Upper lobe of left lung (tissue), 6 donors: Measurements from ENCODE around the gene LMO3. TPM values are rescaled to one million over a fixed set of nuclear protein-coding genes. Genes with fewer than 3 reads are reported as not detected.

Source experiments
- ATAC-seq, 2 donors: fragments of 200-7000 bp; cut with Tn5 transposase; one replicate each; pipeline ENCODE4 v1.9.1; 2022; ENCODE audit warnings: mild to moderate bottlenecking in 2 of 2, moderate library complexity in 2 of 2; ENCODE audit not compliant: low FRiP score in 2 of 2
- DNase-seq, 2 donors: peaks; one replicate each; pipeline ENCODE4 v3.0.0-alpha.2; 2019 to 2020
- H3K27ac ChIP-seq, 4 donors: fragments of 200-600 bp; sonication (generic); one replicate each; pipeline ENCODE4 v1.5.1; 2016 to 2019
- H3K27me3 ChIP-seq, 4 donors: fragments of 200-600 bp; sonication (generic); one replicate each; pipeline ENCODE4 v1.5.1; 2017 to 2019
- H3K36me3 ChIP-seq, 4 donors: fragments of 200-600 bp; sonication (generic); one replicate each; pipeline ENCODE4 v1.5.1; 2016 to 2019
- H3K4me1 ChIP-seq, 4 donors: fragments of 200-600 bp; sonication (generic); one replicate each; pipeline ENCODE4 v1.5.1; 2018 to 2019
- H3K4me3 ChIP-seq, 4 donors: fragments of 200-600 bp; sonication (generic); one replicate each; pipeline ENCODE4 v1.5.1; 2017 to 2019; ENCODE audit warnings: mild to moderate bottlenecking in 2 of 4, moderate library complexity in 1 of 4
- H3K9me3 ChIP-seq, 4 donors: fragments of 200-600 bp; sonication (generic); one replicate each; pipeline ENCODE4 v1.5.1; 2018 to 2019
- EP300 ChIP-seq, 4 donors: sonication (generic); formaldehyde crosslinking; IDR thresholded peaks; one replicate each; pipeline ENCODE4 v1.5.1; 2017; ENCODE audit warnings: antibody characterized with exemption in 4 of 4, control low read depth in 2 of 4
- POLR2A ChIP-seq, 4 donors: fragments of 450-650 bp; IDR thresholded peaks; one replicate each; pipeline ENCODE4 v1.5.1; 2016 to 2017; ENCODE audit warnings: antibody characterized with exemption in 4 of 4, mild to moderate bottlenecking in 2 of 4
- POLR2AphosphoS5 ChIP-seq, 2 donors: sonication (generic); formaldehyde crosslinking; IDR thresholded peaks; one replicate each; pipeline ENCODE4 v1.5.1; 2017; ENCODE audit warnings: antibody characterized with exemption in 2 of 2
- WGBS, 2 donors: methylation state at CpG; one replicate each; pipeline ENCODE4 v1.1.5; 2017 to 2018; 5-methylcytosine and 5-hydroxymethylcytosine counted together
- total RNA-seq, 6 donors: library from RNA; depleted of rRNA in 4 of 6; stranded (reverse); fragments of >200 nt in 4 of 6; gene quantifications; one replicate each; pipeline versions ENCODE4 v1.1.0 to v1.2.1, GENCODE V29; 2016 to 2021
- TF ChIP-seq, protein P1 (sequence below), 6 experiments: fragments of 450-650 bp in 4 of 6; fragments of 200-600 bp in 2 of 6; sonication (generic) in 2 of 6; IDR thresholded peaks; one replicate each; pipeline ENCODE4 v1.5.1; 2016 to 2019; ENCODE audit warnings: antibody characterized with exemption in 6 of 6
- donor health status: DM: no; HTN: no; CAD: no; lungs with moderate emphysema.
- donor health status: DM: no; HTN: yes; CAD: no; lungs with severe emphysema.

Gene LMO3
- total RNA-seq, 6 donors from 2014 or later, result 100 to 372 (median 166) TPM

DNA sequence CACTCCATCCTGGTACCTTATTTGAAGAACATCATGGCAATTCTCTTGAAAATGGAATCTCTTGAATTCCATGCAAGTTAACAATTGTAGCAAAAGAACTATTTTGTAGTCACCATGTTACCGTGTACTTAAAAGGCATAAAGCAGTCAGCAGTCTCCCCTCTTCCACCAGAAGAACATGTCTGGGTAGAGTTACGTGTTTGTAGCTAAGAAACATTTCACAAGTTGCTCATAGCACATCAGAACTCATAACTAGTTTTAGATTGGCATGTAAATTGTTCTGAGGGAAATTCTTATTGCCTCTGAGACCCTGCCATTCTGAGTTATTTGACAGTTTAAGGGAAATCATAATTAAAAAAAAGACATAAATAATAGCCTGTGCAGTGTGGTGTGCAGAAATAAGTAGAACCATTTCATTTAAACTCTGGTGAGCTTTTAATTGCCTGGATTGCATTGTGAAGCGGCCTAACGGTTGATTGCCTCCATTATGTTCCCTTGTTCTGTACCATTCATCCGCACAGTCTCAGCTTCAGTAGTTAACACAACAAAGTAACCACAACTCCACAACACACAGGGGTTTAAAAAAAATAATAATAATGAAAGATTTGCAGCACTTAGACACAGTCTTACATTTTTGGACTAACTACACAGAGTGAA is 2.6 kb downstream of the LMO3 start:
- TF ChIP-seq POLR2A (IDR thresholded peaks at IDR 0.05), result peak in 1 of 4 donors; percentile 15
- TF ChIP-seq POLR2AphosphoS5 (IDR thresholded peaks at IDR 0.05), result no peak
- H3K4me1 ChIP-seq, result peaks cover 0 to 4% (median 0%) of the 10 kb centered on the region in 4 donors
- peak overlapping the region in 3 of 4 donors; percentile 34 to 55 (median 51) for H3K4me3 ChIP-seq
- no peaks in the 10 kb centered on the region for H3K36me3 ChIP-seq
- no peaks in the 10 kb centered on the region for H3K9me3 ChIP-seq
- no peaks in the 10 kb centered on the region for H3K27me3 ChIP-seq
- WGBS, 2 donors, result 68 to 73% methylated on average over 5 of the region's 5 CpGs
- DNase-seq (no peak), ATAC-seq (no peak)
- peak overlapping the region in 3 of 4 donors; percentile 63 to 89 (median 86) for H3K27ac ChIP-seq

GRCh38 chr12:16602412-16602811 is 3.5 kb downstream of the LMO3 start:
- Histone ChIP-seq H3K9me3 (no peaks in the 10 kb centered on the region), H3K4me1 (peaks cover 0 to 4% (median 0%) of the 10 kb centered on the region in 4 donors), H3K36me3 (no peaks in the 10 kb centered on the region), H3K4me3 (peak overlapping the region in 3 of 4 donors; percentile 7 to 55 (median 51)), H3K27me3 (no peaks in the 10 kb centered on the region), H3K27ac (peak overlapping the region in 3 of 4 donors; percentile 5 to 89 (median 86))
- no peak for ATAC-seq
- 41 to 52% methylated on average over 2 of the region's 2 CpGs for WGBS, 2 donors
- TF ChIP-seq EP300 (IDR thresholded peaks at IDR 0.05) (no peak), POLR2A (IDR thresholded peaks at IDR 0.05) (no peak), POLR2AphosphoS5 (IDR thresholded peaks at IDR 0.05) (no peak)
- TF ChIP-seq, protein P1, sequence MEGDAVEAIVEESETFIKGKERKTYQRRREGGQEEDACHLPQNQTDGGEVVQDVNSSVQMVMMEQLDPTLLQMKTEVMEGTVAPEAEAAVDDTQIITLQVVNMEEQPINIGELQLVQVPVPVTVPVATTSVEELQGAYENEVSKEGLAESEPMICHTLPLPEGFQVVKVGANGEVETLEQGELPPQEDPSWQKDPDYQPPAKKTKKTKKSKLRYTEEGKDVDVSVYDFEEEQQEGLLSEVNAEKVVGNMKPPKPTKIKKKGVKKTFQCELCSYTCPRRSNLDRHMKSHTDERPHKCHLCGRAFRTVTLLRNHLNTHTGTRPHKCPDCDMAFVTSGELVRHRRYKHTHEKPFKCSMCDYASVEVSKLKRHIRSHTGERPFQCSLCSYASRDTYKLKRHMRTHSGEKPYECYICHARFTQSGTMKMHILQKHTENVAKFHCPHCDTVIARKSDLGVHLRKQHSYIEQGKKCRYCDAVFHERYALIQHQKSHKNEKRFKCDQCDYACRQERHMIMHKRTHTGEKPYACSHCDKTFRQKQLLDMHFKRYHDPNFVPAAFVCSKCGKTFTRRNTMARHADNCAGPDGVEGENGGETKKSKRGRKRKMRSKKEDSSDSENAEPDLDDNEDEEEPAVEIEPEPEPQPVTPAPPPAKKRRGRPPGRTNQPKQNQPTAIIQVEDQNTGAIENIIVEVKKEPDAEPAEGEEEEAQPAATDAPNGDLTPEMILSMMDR (IDR thresholded peaks at IDR 0.05), result no peak
- no peak for DNase-seq

GRCh38 chr12:16600525-16600924 is 5.4 kb downstream of the LMO3 start:
- H3K27ac ChIP-seq, result peak overlapping the region; percentile 31 to 89 (median 49)
- TF ChIP-seq POLR2A (IDR thresholded peaks at IDR 0.05) (peak in 1 of 4 donors; percentile 24), EP300 (IDR thresholded peaks at IDR 0.05) (no peak), POLR2AphosphoS5 (IDR thresholded peaks at IDR 0.05) (no peak)
- TF ChIP-seq, protein P1 (IDR thresholded peaks at IDR 0.05), result no peak
- peak overlapping the region in 2 of 4 donors; percentile 3 to 55 for H3K4me3 ChIP-seq
- peak in 1 of 2 donors; percentile 80 for ATAC-seq
- no peaks in the 10 kb centered on the region for H3K27me3 ChIP-seq
- H3K4me1 ChIP-seq, result peaks cover 0 to 4% (median 0%) of the 10 kb centered on the region in 4 donors
- no peaks in the 10 kb centered on the region for H3K9me3 ChIP-seq
- peak in 1 of 2 donors; percentile 47 for DNase-seq
- H3K36me3 ChIP-seq, result no peaks in the 10 kb centered on the region
- WGBS, 2 donors, result 72 to 73% methylated on average over 5 of the region's 5 CpGs

GRCh38 chr12:16599081-16599480 is 6.9 kb downstream of the LMO3 start:
- Histone ChIP-seq H3K27me3 (no peaks in the 10 kb centered on the region), H3K36me3 (no peaks in the 10 kb centered on the region), H3K4me3 (peak overlapping the region in 2 of 4 donors; percentile 7 to 22), H3K9me3 (no peaks in the 10 kb centered on the region), H3K27ac (peak overlapping the region in 3 of 4 donors; percentile 48 to 89 (median 52)), H3K4me1 (peaks cover 0 to 4% (median 0%) of the 10 kb centered on the region in 4 donors)
- TF ChIP-seq, protein P1 (IDR thresholded peaks at IDR 0.05), result no peak
- peak in 1 of 4 donors; percentile 47 for TF ChIP-seq POLR2A (IDR thresholded peaks at IDR 0.05)
- TF ChIP-seq EP300 (IDR thresholded peaks at IDR 0.05), result peak in 1 of 4 donors; percentile 35
- no peak for TF ChIP-seq POLR2AphosphoS5 (IDR thresholded peaks at IDR 0.05)
- ATAC-seq (no peak), DNase-seq (peak in 1 of 2 donors; percentile 53)
- 63 to 73% methylated on average over 6 of the region's 6 CpGs for WGBS, 2 donors

- no peak for DNase-seq
- Histone ChIP-seq H3K27me3 (no peaks in the 10 kb centered on the region), H3K4me3 (no peak overlapping the region), H3K36me3 (no peaks in the 10 kb centered on the region), H3K9me3 (no peaks in the 10 kb centered on the region), H3K27ac (no peak overlapping the region), H3K4me1 (peaks cover 0 to 4% (median 0%) of the 10 kb centered on the region in 4 donors)
- TF ChIP-seq EP300 (IDR thresholded peaks at IDR 0.05) (no peak), POLR2AphosphoS5 (IDR thresholded peaks at IDR 0.05) (no peak), POLR2A (IDR thresholded peaks at IDR 0.05) (no peak)
- TF ChIP-seq, protein P1 (IDR thresholded peaks at IDR 0.05), result no peak
- no peak for ATAC-seq
Measured at GRCh38 chr12:16594797-16595196, 11.2 kb downstream of the LMO3 start.
